RWPE2 (cell line): ENCODE data around the gene LRRC61.
A peak's percentile ranks its signal among the peaks of the same experiment; 100 is the strongest.

ENCODE experiments used
- ATAC-seq: fragments of 200-7000 bp; cut with Tn5 transposase; 3 replicates; pipeline ENCODE4 v1.9.1; 2021; ENCODE audit warnings: low read depth
- DNase-seq: peaks from one replicate; pipeline ENCODE4 v3.0.0-alpha.2; 2020; ENCODE audit warnings: low spot score
- H3K27ac ChIP-seq: fragments of 450-650 bp; 2 replicates; pipeline ENCODE4 v1.5.1; 2017; ENCODE audit warnings: mild to moderate bottlenecking; ENCODE audit not compliant: poor library complexity, severe bottlenecking
- H3K27me3 ChIP-seq: fragments of 250-450 bp; sonication (Bioruptor Pico); 2 replicates; pipeline ENCODE4 v1.5.1; 2021; ENCODE audit warnings: mild to moderate bottlenecking, moderate library complexity; ENCODE audit not compliant: insufficient read depth, poor library complexity, severe bottlenecking
- H3K36me3 ChIP-seq: fragments of 250-450 bp; sonication (Bioruptor Pico); 2 replicates; pipeline ENCODE4 v1.5.1; 2020; ENCODE audit warnings: low read depth, mild to moderate bottlenecking, moderate library complexity
- H3K4me1 ChIP-seq: fragments of 250-450 bp; sonication (Bioruptor Pico); 2 replicates; pipeline ENCODE4 v1.5.1; 2021; ENCODE audit warnings: mild to moderate bottlenecking, moderate library complexity; ENCODE audit not compliant: insufficient read depth, poor library complexity, severe bottlenecking
- H3K4me3 ChIP-seq: fragments of 250-450 bp; sonication (Bioruptor Pico); 2 replicates; pipeline ENCODE4 v1.5.1; 2021; ENCODE audit warnings: mild to moderate bottlenecking, moderate library complexity; ENCODE audit not compliant: severe bottlenecking
- H3K9me3 ChIP-seq: fragments of 250-450 bp; sonication (Bioruptor Pico); 2 replicates; pipeline ENCODE4 v1.5.1; 2021; ENCODE audit warnings: mild to moderate bottlenecking, moderate library complexity; ENCODE audit not compliant: severe bottlenecking
- TF ChIP-seq, protein P1 (sequence below): fragments of 450-650 bp; IDR thresholded peaks from one replicate; pipeline ENCODE4 v1.5.1; 2017; ENCODE audit warnings: mild to moderate bottlenecking, moderate library complexity; ENCODE audit not compliant: poor library complexity, severe bottlenecking

LRRC61 gene

GRCh38 chr7:150375662-150376521 is 52.7 kb downstream of the LRRC61 start:
- H3K9me3 ChIP-seq, result no peaks in the 10 kb centered on the region
- DNase-seq, result no peak
- H3K4me1 ChIP-seq, result peaks cover 10% of the 10 kb centered on the region
- H3K27me3 ChIP-seq, result no peaks in the 10 kb centered on the region
- no peak for ATAC-seq
- H3K36me3 ChIP-seq, result peaks cover 13% of the 10 kb centered on the region
- no peak overlapping the region for H3K4me3 ChIP-seq
- TF ChIP-seq, protein P1, sequence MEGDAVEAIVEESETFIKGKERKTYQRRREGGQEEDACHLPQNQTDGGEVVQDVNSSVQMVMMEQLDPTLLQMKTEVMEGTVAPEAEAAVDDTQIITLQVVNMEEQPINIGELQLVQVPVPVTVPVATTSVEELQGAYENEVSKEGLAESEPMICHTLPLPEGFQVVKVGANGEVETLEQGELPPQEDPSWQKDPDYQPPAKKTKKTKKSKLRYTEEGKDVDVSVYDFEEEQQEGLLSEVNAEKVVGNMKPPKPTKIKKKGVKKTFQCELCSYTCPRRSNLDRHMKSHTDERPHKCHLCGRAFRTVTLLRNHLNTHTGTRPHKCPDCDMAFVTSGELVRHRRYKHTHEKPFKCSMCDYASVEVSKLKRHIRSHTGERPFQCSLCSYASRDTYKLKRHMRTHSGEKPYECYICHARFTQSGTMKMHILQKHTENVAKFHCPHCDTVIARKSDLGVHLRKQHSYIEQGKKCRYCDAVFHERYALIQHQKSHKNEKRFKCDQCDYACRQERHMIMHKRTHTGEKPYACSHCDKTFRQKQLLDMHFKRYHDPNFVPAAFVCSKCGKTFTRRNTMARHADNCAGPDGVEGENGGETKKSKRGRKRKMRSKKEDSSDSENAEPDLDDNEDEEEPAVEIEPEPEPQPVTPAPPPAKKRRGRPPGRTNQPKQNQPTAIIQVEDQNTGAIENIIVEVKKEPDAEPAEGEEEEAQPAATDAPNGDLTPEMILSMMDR, result no peak
- H3K27ac ChIP-seq, result no peak overlapping the region

DNA sequence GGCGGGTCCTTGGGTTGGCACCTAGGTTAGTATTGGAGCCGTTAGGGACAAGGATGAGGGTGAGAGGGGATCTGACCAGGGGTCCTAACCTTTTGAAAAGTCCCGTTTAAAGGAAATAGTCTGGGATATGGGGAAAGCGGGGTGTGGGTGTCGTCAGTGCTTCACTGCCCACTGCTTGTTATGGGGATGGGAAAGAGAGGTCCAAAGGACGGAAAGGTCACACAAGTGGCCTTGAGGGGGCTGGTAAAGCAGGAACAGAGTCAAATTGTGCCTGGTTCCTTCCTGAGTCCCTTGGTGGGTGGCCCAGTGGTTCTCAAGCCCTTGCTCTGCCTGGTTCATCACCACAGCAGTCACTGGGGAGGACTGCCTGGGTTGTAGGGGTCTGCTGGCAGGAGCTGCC is 53.4 kb downstream of the LRRC61 start:
- H3K27me3 ChIP-seq, result no peaks in the 10 kb centered on the region
- no peak overlapping the region for H3K4me3 ChIP-seq

GRCh38 chr7:150377196-150377595 is 54.0 kb downstream of the LRRC61 start:
- Histone ChIP-seq H3K4me3 (no peak overlapping the region), H3K9me3 (no peaks in the 10 kb centered on the region), H3K4me1 (peaks cover 11% of the 10 kb centered on the region), H3K27me3 (no peaks in the 10 kb centered on the region), H3K36me3 (peaks cover 13% of the 10 kb centered on the region), H3K27ac (no peak overlapping the region)
- TF ChIP-seq, protein P1, result no peak
- DNase-seq, result no peak
- no peak for ATAC-seq

More for the DNA sequence above, 53.4 kb downstream of the LRRC61 start:
- Histone ChIP-seq H3K36me3 (peaks cover 13% of the 10 kb centered on the region), H3K27ac (no peak overlapping the region), H3K9me3 (no peaks in the 10 kb centered on the region), H3K4me1 (peaks cover 11% of the 10 kb centered on the region)
- no peak for DNase-seq
- ATAC-seq, result no peak
- TF ChIP-seq, protein P1, result no peak

- H3K9me3 ChIP-seq, result no peaks in the 10 kb centered on the region
- H3K4me3 ChIP-seq, result no peak overlapping the region
- no peak for ATAC-seq
- TF ChIP-seq, protein P1, result no peak
- no peaks in the 10 kb centered on the region for H3K27me3 ChIP-seq
- H3K4me1 ChIP-seq, result peaks cover 11% of the 10 kb centered on the region
- peak overlapping the region; percentile 61 for H3K27ac ChIP-seq
- H3K36me3 ChIP-seq, result peaks cover 11% of the 10 kb centered on the region
- DNase-seq, result no peak
Measured at GRCh38 chr7:150377635-150378034, 54.5 kb downstream of the LRRC61 start.
